GM19397 (cell line): ENCODE results near the gene ING4.
A peak's percentile ranks its signal among the peaks of the same experiment; 100 is the strongest.

Experiments
- ATAC-seq: cut with Tn5 transposase; IDR thresholded peaks from one replicate; pipeline ENCODE4 v1.9.1; 2021; ENCODE audit warnings: mild to moderate bottlenecking, moderate library complexity; ENCODE audit not compliant: unreplicated experiment

ING4 gene

DNA sequence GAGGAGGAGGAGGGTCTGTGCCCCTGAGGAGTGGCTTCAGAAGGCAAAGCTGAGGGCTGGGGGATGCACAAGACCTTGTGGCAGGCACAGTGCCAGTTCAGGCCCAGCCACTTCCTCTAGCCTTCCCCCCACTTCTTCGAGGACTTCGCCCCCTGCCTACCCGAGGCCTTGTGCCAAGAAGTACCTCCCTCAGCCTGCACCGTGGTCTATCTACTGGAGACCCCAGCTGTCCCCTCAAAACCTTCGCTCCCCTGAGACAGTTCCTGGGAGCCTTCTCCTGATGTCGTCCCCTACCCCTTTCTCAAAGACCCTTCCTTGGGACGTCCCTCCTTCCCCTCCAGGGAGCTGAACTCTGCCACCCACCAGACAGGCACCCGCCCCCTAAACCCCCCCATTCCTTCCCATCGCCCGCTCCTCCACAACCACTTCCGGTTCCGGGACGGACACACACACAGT lies 25.7 kb upstream of the ING4 start:
- peak; percentile 9 for ATAC-seq

DNA sequence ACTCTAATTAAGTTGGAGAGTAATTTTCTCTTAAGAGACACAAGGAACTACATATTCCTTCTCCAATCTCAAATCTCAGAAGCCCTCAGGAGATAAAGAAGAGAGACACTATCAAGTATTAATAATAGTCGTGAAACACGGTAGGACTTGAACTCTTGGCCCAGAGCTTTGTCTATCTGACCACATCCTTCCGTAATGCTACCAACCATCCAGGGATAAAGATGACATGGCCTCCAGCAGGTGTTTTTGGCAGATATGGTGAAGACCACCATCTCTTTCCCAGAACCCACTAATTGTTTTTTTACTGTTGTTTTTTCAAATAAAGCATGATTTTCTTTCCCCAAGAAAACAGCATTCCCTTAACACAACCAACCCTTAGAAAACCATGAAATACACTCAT lies 22.9 kb upstream of the ING4 start:
- no peak for ATAC-seq

DNA sequence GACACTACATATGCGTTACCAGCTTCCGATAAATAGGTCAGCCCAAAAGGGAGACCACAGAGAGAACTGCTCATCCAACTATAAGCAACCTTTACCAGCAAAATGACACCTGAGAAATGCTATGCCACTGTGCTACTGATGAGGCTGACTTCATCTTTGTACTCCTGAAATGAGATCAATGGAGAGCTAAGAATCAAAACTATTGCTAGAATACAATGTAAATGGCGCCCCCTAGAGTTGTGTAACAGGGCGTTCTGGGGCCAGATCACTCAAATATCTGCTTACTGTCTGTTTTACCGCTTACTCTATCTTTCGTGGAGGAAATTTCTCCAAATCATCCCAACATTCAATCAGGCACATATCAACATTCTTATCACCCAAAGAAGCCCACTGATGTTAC lies 21.7 kb upstream of the ING4 start:
- no peak for ATAC-seq

DNA sequence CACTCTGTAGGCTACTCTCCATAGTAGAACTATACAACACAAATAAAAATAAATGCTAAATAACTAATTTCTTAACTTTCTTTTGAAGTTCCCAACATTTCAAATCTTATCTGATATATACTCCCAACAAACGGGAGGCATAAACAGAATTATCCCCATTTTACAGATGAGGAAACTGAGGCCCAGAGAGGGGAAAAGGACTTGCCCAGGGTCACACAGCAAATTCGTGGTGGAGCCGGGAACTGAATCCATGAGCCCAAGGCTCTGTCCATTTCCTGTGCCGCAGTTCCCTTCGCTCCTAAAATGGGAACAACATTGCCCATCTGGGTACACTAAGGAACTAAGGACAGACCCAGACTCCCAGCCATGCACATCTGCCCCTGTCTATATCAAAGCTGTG lies 14.0 kb upstream of the ING4 start:
- ATAC-seq, result no peak

DNA sequence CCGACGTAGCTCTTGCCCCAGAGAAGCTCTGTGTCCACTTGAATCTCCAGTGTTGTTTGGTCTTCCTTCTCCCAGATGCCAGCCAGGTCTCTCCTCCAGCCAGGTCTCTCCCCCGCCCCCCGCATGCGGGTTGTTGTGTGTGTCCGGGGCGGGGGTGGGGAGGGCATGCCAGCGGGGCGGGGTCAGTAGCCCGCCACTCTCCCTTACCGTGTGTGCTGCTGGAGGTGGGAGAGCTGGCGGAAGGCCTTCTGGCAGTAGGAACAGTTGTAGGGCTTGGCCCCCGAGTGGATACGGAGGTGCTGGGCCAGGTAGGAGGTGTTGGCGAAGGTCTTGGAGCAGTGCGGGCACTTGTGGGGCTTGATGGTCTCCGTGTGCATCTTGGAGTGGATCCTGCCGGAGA lies 9.2 kb upstream of the ING4 start:
- no peak for ATAC-seq

GRCh38 chr12:6667559-6668210 lies 4.8 kb upstream of the ING4 start:
- no peak for ATAC-seq

DNA sequence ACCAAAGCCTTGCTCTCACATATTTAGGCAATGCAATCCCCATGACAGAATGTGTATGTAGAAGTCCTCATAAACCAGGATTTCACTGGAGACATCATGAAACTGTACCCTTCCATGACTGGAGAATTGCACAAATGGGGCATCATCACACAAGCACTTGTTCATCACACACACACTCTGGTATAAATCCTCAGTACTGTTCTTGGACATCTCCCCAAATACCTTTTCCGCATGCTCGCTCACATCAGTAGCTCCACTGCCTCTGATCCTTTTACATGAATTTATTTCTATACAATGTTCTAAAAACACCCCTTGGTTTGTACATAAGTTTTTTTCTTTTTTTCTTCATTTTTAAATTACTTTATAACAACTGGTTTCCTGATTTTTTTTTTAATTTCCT lies 3.3 kb upstream of the ING4 start:
- no peak for ATAC-seq

- ATAC-seq, result no peak
These were observed 2.0 kb upstream of the ING4 start for GRCh38 chr12:6664902-6665301.

DNA sequence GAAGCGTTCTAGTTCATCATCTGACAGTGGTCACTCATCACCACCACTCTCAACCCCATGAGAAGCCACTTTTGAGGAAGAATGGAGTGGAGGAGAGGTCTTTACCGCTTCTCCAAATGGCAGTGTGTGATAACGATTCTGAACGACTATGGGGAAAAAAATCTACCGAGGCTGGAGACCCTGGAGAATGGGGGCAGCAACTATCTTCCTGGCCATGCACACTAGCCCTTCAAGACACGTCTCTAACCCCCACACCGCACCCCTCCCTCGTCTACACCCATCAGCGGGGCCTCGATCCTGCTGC lies 365 bp downstream of the ING4 start:
- ATAC-seq, result peak; percentile 16

DNA sequence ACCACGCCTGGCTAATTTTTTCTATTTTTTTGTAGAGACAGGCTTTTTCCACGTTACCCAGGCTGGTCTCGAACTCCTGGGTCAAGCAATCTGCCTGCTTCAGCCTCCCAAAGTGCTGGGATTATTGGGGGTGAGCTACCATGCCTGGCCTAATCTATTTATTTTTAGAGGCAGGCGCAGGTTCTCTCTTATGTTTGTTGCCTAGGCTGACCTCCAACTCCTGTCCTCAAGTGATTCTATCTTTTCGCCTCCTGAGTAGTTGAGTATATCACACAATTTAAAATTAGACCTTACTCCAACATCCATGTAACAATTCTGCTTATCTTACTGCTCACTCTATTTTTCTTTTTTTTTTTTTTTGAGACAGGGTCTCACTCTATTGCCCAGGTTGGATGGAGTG lies 8.9 kb downstream of the ING4 start:
- no peak for ATAC-seq

- ATAC-seq, result no peak
These were observed 9.6 kb downstream of the ING4 start for GRCh38 chr12:6653342-6653741.

DNA sequence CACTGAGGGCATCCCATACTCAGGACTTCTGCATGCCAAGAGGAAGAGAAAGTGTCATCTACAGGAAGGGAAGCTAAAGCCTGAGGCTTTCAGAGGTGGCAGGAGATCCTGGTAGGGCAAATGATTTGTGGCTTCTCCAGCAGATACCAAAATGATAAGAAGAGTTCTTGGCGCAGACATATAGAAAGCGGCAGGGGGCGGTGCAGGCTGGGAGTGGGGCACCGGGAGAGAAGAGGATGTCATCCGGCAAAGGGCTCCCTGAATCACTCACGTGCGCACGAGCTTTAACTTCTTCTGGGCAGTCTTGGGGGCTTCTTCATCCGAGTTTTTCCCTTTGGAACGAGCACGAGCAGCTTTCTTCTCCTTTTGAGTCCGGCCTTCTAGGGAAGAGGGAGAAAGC lies 10.5 kb downstream of the ING4 start:
- ATAC-seq, result no peak

DNA sequence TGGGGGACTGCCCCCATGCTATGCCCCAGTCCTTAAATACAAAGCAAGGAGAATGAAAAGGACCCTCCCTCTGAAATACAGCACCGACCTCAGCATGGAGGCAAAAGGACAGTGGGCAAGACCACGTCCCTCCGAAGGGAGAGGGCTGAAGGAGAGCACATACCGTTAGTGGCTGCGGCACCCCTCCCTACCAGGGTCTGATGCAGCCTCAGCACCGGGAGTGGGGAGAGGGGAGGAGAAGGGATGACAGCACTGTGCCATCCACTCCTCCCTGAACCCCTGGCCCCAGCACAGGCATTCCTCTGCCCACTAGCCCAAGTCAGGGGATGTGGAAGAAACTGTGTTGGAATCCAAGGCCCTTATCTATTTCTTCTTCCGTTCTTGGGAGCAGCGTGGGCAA lies 12.1 kb downstream of the ING4 start:
- ATAC-seq, result no peak

DNA sequence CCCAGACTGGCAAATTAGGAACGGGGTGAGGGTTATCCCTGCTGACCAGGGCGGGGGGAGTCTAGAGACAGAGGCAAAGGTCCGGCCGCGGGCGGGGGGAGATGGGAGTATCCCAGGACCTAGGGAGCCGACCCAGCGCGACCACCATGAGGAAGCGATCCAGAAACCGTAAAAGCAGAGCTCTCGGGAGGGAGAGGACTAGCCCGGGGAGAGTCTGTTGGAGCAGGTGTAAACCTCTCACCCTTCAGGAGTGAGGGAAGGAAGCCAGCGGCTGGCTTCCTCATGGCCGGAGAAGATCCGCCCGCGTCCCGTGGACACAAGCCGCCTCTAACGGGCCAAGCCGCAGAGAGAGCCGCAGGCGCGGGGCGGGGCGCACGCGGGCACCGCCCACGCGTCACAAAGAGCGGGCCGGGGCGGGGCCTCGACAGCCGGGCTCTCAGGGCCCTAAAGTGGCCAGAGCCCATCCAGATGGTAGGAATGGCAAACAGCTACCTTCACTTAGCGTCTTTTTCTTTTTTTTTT lies 15.8 kb downstream of the ING4 start, which contains the start of gene ACRBP:
Gene ACRBP, minus strand, starts transcription at position 350 of the 522 bp plus-strand sequence. Its CDS starts 66 bp downstream, at position 284.
- no peak for ATAC-seq

GRCh38 chr12:6646276-6647082 lies 16.4 kb downstream of the ING4 start:
- no peak for ATAC-seq

DNA sequence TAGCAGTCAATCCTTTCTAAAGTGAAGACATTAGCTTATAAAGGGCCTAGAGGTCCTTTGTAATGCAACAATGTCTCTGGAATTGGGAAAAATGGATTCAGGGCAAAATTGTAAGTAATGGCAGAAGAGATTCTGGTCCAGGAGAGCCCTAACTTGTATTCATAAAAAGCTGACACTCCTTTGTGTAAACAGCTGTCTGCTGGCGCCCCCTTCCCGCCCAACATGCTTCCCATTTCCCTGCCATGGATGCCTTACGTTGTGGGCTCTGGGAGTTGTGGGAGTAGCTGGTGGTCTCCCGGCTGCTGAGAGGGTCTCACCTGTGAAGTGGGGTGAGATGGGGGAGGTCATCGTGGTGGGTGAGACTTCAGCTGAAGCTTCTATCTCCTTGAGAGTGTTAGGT lies 18.0 kb downstream of the ING4 start:
- ATAC-seq, result no peak

GRCh38 chr12:6644257-6644596 lies 18.7 kb downstream of the ING4 start:
- no peak for ATAC-seq

- ATAC-seq, result no peak
These were observed 19.2 kb downstream of the ING4 start for GRCh38 chr12:6643569-6644256.

GRCh38 chr12:6641131-6641530 lies 21.8 kb downstream of the ING4 start:
- no peak for ATAC-seq

- no peak for ATAC-seq
These were observed 22.4 kb downstream of the ING4 start for GRCh38 chr12:6640497-6640896.

- ATAC-seq, result no peak
These were observed 23.6 kb downstream of the ING4 start for GRCh38 chr12:6639151-6639801.
